H9 (cell line): ENCODE data around the gene ARHGDIA. TPM values are rescaled to one million over a fixed set of nuclear protein-coding genes. Genes with fewer than 3 reads are reported as not detected.

ENCODE experiments used
- DNase-seq: peaks from one replicate; pipeline ENCODE4 v3.0.0-alpha.2; 2017
- H2AFZ ChIP-seq: one replicate; pipeline ENCODE4 v1.6.1; 2013; ENCODE audit warnings: mild to moderate bottlenecking, low read length, control low read depth, moderate library complexity
- H2AK5ac ChIP-seq: 2 replicates; pipeline ENCODE4 v1.6.1; 2013; ENCODE audit warnings: low read length, control low read depth, mixed read lengths; ENCODE audit not compliant: insufficient read length
- H2BK120ac ChIP-seq: one replicate; pipeline ENCODE4 v1.6.1; 2013; ENCODE audit warnings: low read depth, mild to moderate bottlenecking, low read length, control low read depth, inconsistent platforms; ENCODE audit not compliant: poor library complexity, severe bottlenecking
- H2BK12ac ChIP-seq: 2 replicates; pipeline ENCODE4 v1.6.1; 2013; ENCODE audit warnings: low read length, control low read depth, mixed read lengths, low read depth; ENCODE audit not compliant: insufficient read length
- H2BK15ac ChIP-seq: 2 replicates; pipeline ENCODE4 v1.6.1; 2013; ENCODE audit warnings: low read depth, low read length, control low read depth
- H2BK20ac ChIP-seq: one replicate; pipeline ENCODE4 v1.6.1; 2013; ENCODE audit warnings: low read depth, mild to moderate bottlenecking, low read length, control low read depth, inconsistent platforms; ENCODE audit not compliant: poor library complexity, severe bottlenecking
- H2BK5ac ChIP-seq: 2 replicates; pipeline ENCODE4 v1.6.1; 2013; ENCODE audit warnings: low read length, control low read depth, mixed read lengths; ENCODE audit not compliant: insufficient read length
- H3K14ac ChIP-seq: 2 replicates; pipeline ENCODE4 v1.6.1; 2013; ENCODE audit warnings: low read length, control low read depth; ENCODE audit not compliant: insufficient read depth
- H3K18ac ChIP-seq: 2 replicates; pipeline ENCODE4 v1.6.1; 2013; ENCODE audit warnings: low read depth, mild to moderate bottlenecking, mixed read lengths, low read length, control low read depth; ENCODE audit not compliant: insufficient read length
- H3K23ac ChIP-seq: 2 replicates; pipeline ENCODE4 v1.6.1; 2013; ENCODE audit warnings: low read length, control low read depth, mixed read lengths, low read depth; ENCODE audit not compliant: insufficient read length
- H3K23me2 ChIP-seq: 2 replicates; pipeline ENCODE4 v1.6.1; 2013; ENCODE audit warnings: low read depth, mild to moderate bottlenecking, mixed read lengths, low read length, control low read depth; ENCODE audit not compliant: insufficient read length, poor library complexity, severe bottlenecking
- H3K27ac ChIP-seq: 2 replicates; pipeline ENCODE4 v1.5.1; 2013; ENCODE audit warnings: low read length, control low read depth, mixed read lengths, low read depth; ENCODE audit not compliant: insufficient read length
- H3K27me3 ChIP-seq: 2 replicates; pipeline ENCODE4 v1.6.1; 2013; ENCODE audit warnings: low read length, control low read depth, inconsistent platforms; ENCODE audit not compliant: insufficient read depth
- H3K4ac ChIP-seq: 2 replicates; pipeline ENCODE4 v1.6.1; 2013; ENCODE audit warnings: low read depth, mild to moderate bottlenecking, control low read depth, inconsistent platforms, low read length, moderate library complexity
- H3K4me1 ChIP-seq: 2 replicates; pipeline ENCODE4 v1.6.1; 2013; ENCODE audit warnings: low read length, control low read depth, inconsistent platforms; ENCODE audit not compliant: insufficient read depth
- H3K4me2 ChIP-seq: 2 replicates; pipeline ENCODE4 v1.6.1; 2013; ENCODE audit warnings: low read length, control low read depth, mixed read lengths; ENCODE audit not compliant: insufficient read length, insufficient read depth
- H3K56ac ChIP-seq: 2 replicates; pipeline ENCODE4 v1.6.1; 2013; ENCODE audit warnings: low read depth, mild to moderate bottlenecking, mixed read lengths, low read length, control low read depth; ENCODE audit not compliant: insufficient read length
- H3K79me1 ChIP-seq: 2 replicates; pipeline ENCODE4 v1.6.1; 2013; ENCODE audit warnings: low read depth, mild to moderate bottlenecking, moderate library complexity, low read length, control low read depth, inconsistent platforms; ENCODE audit not compliant: insufficient read depth, poor library complexity, severe bottlenecking
- H3K79me2 ChIP-seq: 2 replicates; pipeline ENCODE4 v1.6.1; 2013; ENCODE audit warnings: low read length, control low read depth, inconsistent platforms; ENCODE audit not compliant: insufficient read depth
- H3K9ac ChIP-seq: 2 replicates; pipeline ENCODE4 v1.6.1; 2013; ENCODE audit warnings: low read length, control low read depth, mixed read lengths; ENCODE audit not compliant: insufficient read length; ENCODE audit errors: extremely low read depth
- H3K9me3 ChIP-seq: one replicate; pipeline ENCODE4 v1.6.1; 2013; ENCODE audit warnings: low read depth, low read length, inconsistent platforms; ENCODE audit not compliant: control insufficient read depth
- H3T11ph ChIP-seq: one replicate; pipeline ENCODE4 v1.6.1; 2013; ENCODE audit warnings: mild to moderate bottlenecking, low read length, control low read depth, inconsistent platforms
- H4K20me1 ChIP-seq: one replicate; pipeline ENCODE4 v1.6.1; 2013; ENCODE audit not compliant: control insufficient read depth, insufficient read length, insufficient read depth
- H4K5ac ChIP-seq: 2 replicates; pipeline ENCODE4 v1.6.1; 2013; ENCODE audit warnings: low read depth, mild to moderate bottlenecking, mixed read lengths, low read length, control low read depth; ENCODE audit not compliant: insufficient read length
- H4K8ac ChIP-seq: replicated peaks from 2 replicates; pipeline ENCODE4 v1.6.1; 2013; ENCODE audit warnings: low read length, control low read depth, mixed read lengths, low read depth; ENCODE audit not compliant: insufficient read length
- H4K91ac ChIP-seq: 2 replicates; pipeline ENCODE4 v1.6.1; 2013; ENCODE audit warnings: low read depth, mild to moderate bottlenecking, moderate library complexity, mixed read lengths, low read length, control low read depth; ENCODE audit not compliant: insufficient read length
- H3K27ac Mint-ChIP-seq, 3 experiments: 2 replicates in 2 of 3; 3 replicates in 1 of 3; pipeline ENCODE4 v1.8.0; 2020 to 2021; ENCODE audit warnings: mixed read lengths in 3 of 3, mild to moderate bottlenecking in 1 of 3, moderate library complexity in 1 of 3
- H3K27me3 Mint-ChIP-seq: 2 replicates; pipeline ENCODE4 v1.8.0; 2021; ENCODE audit warnings: low read depth, mild to moderate bottlenecking, moderate library complexity, mixed read lengths
- H3K36me3 Mint-ChIP-seq, 3 experiments: 2 replicates in 2 of 3; 3 replicates in 1 of 3; pipeline ENCODE4 v1.8.0; 2020 to 2021; ENCODE audit warnings: low read depth in 3 of 3, mixed read lengths in 3 of 3; ENCODE audit not compliant: insufficient read depth in 1 of 3
- H3K4me1 Mint-ChIP-seq, 2 experiments: 2 replicates each; pipeline ENCODE4 v1.8.0; 2020; ENCODE audit warnings: mixed read lengths in 2 of 2
- H3K4me3 Mint-ChIP-seq, 2 experiments: 2 replicates in 1 of 2; 3 replicates in 1 of 2; pipeline ENCODE4 v1.8.0; 2020 to 2021; ENCODE audit warnings: mild to moderate bottlenecking in 2 of 2, mixed read lengths in 2 of 2, moderate library complexity in 1 of 2
- H3K9me3 Mint-ChIP-seq, 2 experiments: 2 replicates in 1 of 2; 3 replicates in 1 of 2; pipeline ENCODE4 v1.8.0; 2020; ENCODE audit warnings: mild to moderate bottlenecking in 2 of 2, mixed read lengths in 2 of 2, moderate library complexity in 1 of 2
- CTCF ChIP-seq: fragments of 200-600 bp; sonication (generic); conservative IDR thresholded peaks from 3 replicates; pipeline ENCODE4 v1.8.0; 2021; ENCODE audit warnings: antibody characterized with exemption, mild to moderate bottlenecking
- WGBS: extraction: QIAGEN DNeasy Blood & Tissue Kit; methylation state at CpG from one replicate; pipeline ENCODE4 v1.1.7; 2013; ENCODE audit warnings: missing lambda C conversion rate, low lambda C conversion rate, mixed read lengths; ENCODE audit not compliant: insufficient read length; ENCODE audit errors: extremely low coverage; 5-methylcytosine and 5-hydroxymethylcytosine counted together
- total RNA-seq: library from RNA; stranded (reverse); gene quantifications from 2 replicates; pipeline ENCODE4 v1.2.1, GENCODE V29; 2021

Gene ARHGDIA
- total RNA-seq, 1 experiment from 2014 or later, result 247 TPM

DNA sequence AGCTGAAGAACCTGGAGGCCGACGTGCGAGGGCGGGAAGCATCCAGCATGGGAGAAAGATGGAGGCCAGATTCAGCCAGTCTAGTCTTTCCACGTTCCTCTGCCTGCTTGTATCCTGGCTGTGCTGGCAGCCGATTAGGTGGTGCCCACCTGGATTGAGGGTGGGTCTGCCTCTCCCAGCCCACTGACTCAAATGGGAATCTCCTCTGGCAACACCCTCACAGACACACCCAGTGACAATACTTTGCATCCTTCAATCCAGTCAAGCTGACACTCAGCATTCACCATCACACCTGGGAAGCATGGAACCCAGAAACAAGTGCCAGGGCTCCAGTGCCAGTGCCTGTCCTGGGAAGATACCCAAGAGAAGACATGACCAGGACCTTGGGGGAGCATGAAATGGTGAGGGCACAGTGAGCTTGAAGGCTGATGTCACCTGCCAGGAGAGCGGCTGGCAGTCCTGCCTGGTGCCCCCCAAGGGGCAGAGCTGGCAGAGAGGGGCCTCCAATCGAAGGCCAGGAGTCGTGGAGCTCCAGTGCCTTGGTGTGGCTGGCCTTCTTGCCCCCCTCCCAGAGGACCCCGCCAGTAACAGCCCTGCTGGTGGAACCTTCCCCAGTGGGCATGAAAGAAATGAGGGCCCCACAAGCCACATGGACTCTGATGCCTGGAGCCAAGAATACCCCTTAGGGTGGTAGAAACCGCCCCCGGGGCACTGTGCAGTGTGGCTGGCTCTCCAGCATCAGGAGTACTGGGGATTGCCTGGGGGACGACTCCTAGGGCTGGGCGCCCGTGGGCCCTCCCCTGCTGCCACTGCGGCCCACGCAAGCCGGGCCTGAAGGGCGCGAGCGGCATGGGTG, 30.3 kb upstream of the ARHGDIA start:
- Histone ChIP-seq H3K27me3 (no peaks in the 10 kb centered on the region; the same call in 1 of the 2 replicates), H2BK20ac (no peak overlapping the region), H3K4me1 (no peaks in the 10 kb centered on the region), H2BK12ac (no peak overlapping the region), H2AK5ac (no peak overlapping the region), H3K23ac (no peak overlapping the region), H4K5ac (no peak overlapping the region), H3K79me1 (no peaks in the 10 kb centered on the region), H2BK120ac (no peak overlapping the region), H4K20me1 (no peaks in the 10 kb centered on the region), H3K23me2 (peaks cover 11% of the 10 kb centered on the region), H3K79me2 (no peaks in the 10 kb centered on the region), H3K4me2 (peak overlapping the region; percentile 31), H3K9me3 (no peaks in the 10 kb centered on the region), H3K9ac (no peak overlapping the region), H3K56ac (no peak overlapping the region), H3K4ac (no peak overlapping the region), H3K18ac (no peak overlapping the region), H4K91ac (no peak overlapping the region), H2BK15ac (no peak overlapping the region), H3T11ph (no peak overlapping the region), H3K27ac (no peak overlapping the region), H2AFZ (no peak overlapping the region), H4K8ac (no peak overlapping the region), H3K14ac (no peak overlapping the region), H2BK5ac (no peak overlapping the region)
- H3K27me3 Mint-ChIP-seq, result peaks cover 11% of the 10 kb centered on the region
- no peak overlapping the region for H3K27ac Mint-ChIP-seq
- peaks cover 8 to 33% (median 22%) of the 10 kb centered on the region in 3 experiments; a peak in 6 of 7 replicates for H3K36me3 Mint-ChIP-seq
- no peak for TF ChIP-seq CTCF
- H3K9me3 Mint-ChIP-seq, result no peaks in the 10 kb centered on the region
- peaks cover 0 to 3% of the 10 kb centered on the region in 2 experiments; a peak in 2 of 4 replicates for H3K4me1 Mint-ChIP-seq
- WGBS, result no CpG with 5 or more reads among the region's 21 CpGs
- H3K4me3 Mint-ChIP-seq, result peak overlapping the region in 1 of 2 experiments; percentile 15; a peak in 3 of 5 replicates
- DNase-seq, result no peak
